Breast epithelium (tissue), 4 donors: ENCODE results near the gene G6PC3. TPM values are rescaled to one million over a fixed set of nuclear protein-coding genes. Genes with fewer than 3 reads are reported as not detected.

ENCODE experiments used
- DNase-seq, 2 donors: peaks; one replicate each; pipeline ENCODE4 v3.0.0-alpha.2; 2019; ENCODE audit warnings: low spot score in 2 of 2
- H3K27ac ChIP-seq, 2 donors: fragments of 200-600 bp; sonication (generic) in 1 of 2; one replicate each; pipeline ENCODE4 v1.5.1; 2016 to 2019; ENCODE audit warnings: mild to moderate bottlenecking in 1 of 2
- H3K27me3 ChIP-seq, 2 donors: fragments of 200-600 bp; sonication (generic) in 1 of 2; one replicate each; pipeline versions ENCODE4 v1.5.1 to v1.6.0; 2017 to 2019; ENCODE audit warnings: control low read depth in 1 of 2, mild to moderate bottlenecking in 1 of 2
- H3K36me3 ChIP-seq: fragments of 200-600 bp; one replicate; pipeline ENCODE4 v1.5.1; 2019
- H3K4me1 ChIP-seq, 2 donors: fragments of 200-600 bp; sonication (generic); one replicate each; pipeline ENCODE4 v1.5.1; 2016 to 2019; ENCODE audit warnings: control low read depth in 1 of 2
- H3K4me3 ChIP-seq, 3 donors: fragments of 200-600 bp; sonication (generic); 1 replicate in 2 of 3; 2 replicates in 1 of 3; pipeline ENCODE4 v1.5.1; 2016 to 2019; ENCODE audit warnings: mild to moderate bottlenecking in 3 of 3, moderate library complexity in 2 of 3
- H3K9me3 ChIP-seq, 2 donors: fragments of 200-600 bp; sonication (generic) in 1 of 2; one replicate each; pipeline ENCODE4 v1.5.1; 2016 to 2019; ENCODE audit warnings: control low read depth in 1 of 2
- CTCF ChIP-seq, 3 donors: fragments of 450-650 bp; IDR thresholded peaks; one replicate each; pipeline ENCODE4 v1.5.1; 2016 to 2017; ENCODE audit warnings: antibody characterized with exemption in 3 of 3, mild to moderate bottlenecking in 3 of 3, moderate library complexity in 3 of 3
- POLR2A ChIP-seq: fragments of 450-650 bp; IDR thresholded peaks from one replicate; pipeline ENCODE4 v1.6.1; 2016; ENCODE audit warnings: antibody characterized with exemption, mild to moderate bottlenecking, moderate library complexity
- POLR2AphosphoS5 ChIP-seq, 3 donors: sonication (generic); formaldehyde crosslinking; IDR thresholded peaks; one replicate each; pipeline ENCODE4 v1.6.1; 2017; ENCODE audit warnings: antibody characterized with exemption in 3 of 3
- intact Hi-C: fragments of 100-400 bp; cut with DNase I; formaldehyde crosslinking; loops from one replicate; pipeline ENCODE4 v1.15.1; 2023; ENCODE audit warnings: low total_unique reads
- total RNA-seq, 3 donors: library from RNA; depleted of rRNA; stranded (reverse); fragments of >200 nt; gene quantifications; one replicate each; pipeline ENCODE4 v1.1.0, GENCODE V29; 2016

Gene G6PC3
- total RNA-seq, 3 donors from 2014 or later = 34.7 to 39.8 (median 35.4) TPM

GRCh38 chr17:44112284-44113280 lies 42.0 kb downstream of the G6PC3 start:
- DNase-seq = no peak
- Histone ChIP-seq H3K4me3 (no peak overlapping the region), H3K9me3 (no peaks in the 10 kb centered on the region), H3K36me3 (no peaks in the 10 kb centered on the region), H3K4me1 (peaks cover 25 to 68% of the 10 kb centered on the region in 2 donors), H3K27ac (peak overlapping the region; percentile 82 to 89), H3K27me3 (no peaks in the 10 kb centered on the region)
- no peak for TF ChIP-seq POLR2AphosphoS5 (IDR thresholded peaks at IDR 0.05)
- no peak for TF ChIP-seq CTCF (IDR thresholded peaks at IDR 0.05)
- TF ChIP-seq POLR2A = no peak
- intact Hi-C loops = no loop called here

- DNase-seq = no peak
- Histone ChIP-seq H3K9me3 (no peaks in the 10 kb centered on the region), H3K4me1 (peaks cover 25 to 64% of the 10 kb centered on the region in 2 donors), H3K27ac (peak overlapping the region; percentile 82 to 89), H3K4me3 (no peak overlapping the region), H3K27me3 (no peaks in the 10 kb centered on the region), H3K36me3 (no peaks in the 10 kb centered on the region)
- TF ChIP-seq POLR2AphosphoS5 (IDR thresholded peaks at IDR 0.05) (no peak), CTCF (IDR thresholded peaks at IDR 0.05) (no peak), POLR2A (no peak)
- intact Hi-C loops = no loop called here
Observed at GRCh38 chr17:44113382-44113781, 42.8 kb downstream of the G6PC3 start.

GRCh38 chr17:44113868-44114840 lies 43.6 kb downstream of the G6PC3 start:
- Histone ChIP-seq H3K36me3 (no peaks in the 10 kb centered on the region), H3K9me3 (no peaks in the 10 kb centered on the region), H3K4me1 (peaks cover 27 to 65% of the 10 kb centered on the region in 2 donors), H3K4me3 (no peak overlapping the region), H3K27me3 (no peaks in the 10 kb centered on the region), H3K27ac (peak overlapping the region; percentile 82 to 89)
- DNase-seq = no peak
- no peak for TF ChIP-seq POLR2AphosphoS5 (IDR thresholded peaks at IDR 0.05)
- no peak for TF ChIP-seq CTCF (IDR thresholded peaks at IDR 0.05)
- TF ChIP-seq POLR2A = no peak
- intact Hi-C loops = no loop called here

- H3K9me3 ChIP-seq = no peaks in the 10 kb centered on the region
- intact Hi-C loops = no loop called here
- H3K4me1 ChIP-seq = peaks cover 17 to 59% of the 10 kb centered on the region in 2 donors
- H3K27ac ChIP-seq = peak overlapping the region; percentile 7 to 82
- TF ChIP-seq CTCF (IDR thresholded peaks at IDR 0.05) (peak; percentile 41 to 49 (median 45)), POLR2A (no peak)
- no peak for DNase-seq
- H3K27me3 ChIP-seq = no peaks in the 10 kb centered on the region
- H3K4me3 ChIP-seq = no peak overlapping the region
- H3K36me3 ChIP-seq = no peaks in the 10 kb centered on the region
Observed at GRCh38 chr17:44115585-44116415, 45.3 kb downstream of the G6PC3 start.
